IPS DF 4.7 (cell line): ENCODE data around the gene SP4.
"Not testable (repeated sequence)": the region's sequence is repeated elsewhere in the genome, so short reads cannot be mapped to it uniquely, and the experiment has no call there.

Experiments used
- DNase-seq: peaks from one replicate; pipeline ENCODE4 v3.0.0-alpha.2; 2013; ENCODE audit warnings: low spot score; ENCODE audit errors: extremely low read depth

Gene SP4

GRCh38 chr7:21524680-21525079 lies 96.8 kb downstream of the SP4 start:
- no peak for DNase-seq

GRCh38 chr7:21526007-21526406 lies 98.1 kb downstream of the SP4 start:
- DNase-seq, result no peak

- DNase-seq, result no peak
Measured at GRCh38 chr7:21526448-21526847, 98.6 kb downstream of the SP4 start.

- DNase-seq, result not testable (repeated sequence)
Measured at GRCh38 chr7:21532485-21532884, 104.6 kb downstream of the SP4 start.

- DNase-seq, result not testable (repeated sequence)
Measured at GRCh38 chr7:21533646-21534045, 105.8 kb downstream of the SP4 start.

GRCh38 chr7:21536445-21537118 lies 108.7 kb downstream of the SP4 start:
- not testable (repeated sequence) for DNase-seq

GRCh38 chr7:21538936-21539495 lies 111.1 kb downstream of the SP4 start:
- DNase-seq, result no peak

- DNase-seq, result no peak
Measured at GRCh38 chr7:21542891-21543527, 115.1 kb downstream of the SP4 start, which contains the start of gene DNAH11. Gene DNAH11 (plus strand): TSS chr7:21543039. CDS start chr7:21543246, 207 bp downstream.

GRCh38 chr7:21543528-21544302 lies 115.8 kb downstream of the SP4 start:
- DNase-seq, result no peak

- no peak for DNase-seq
Measured at GRCh38 chr7:21544303-21544656, 116.4 kb downstream of the SP4 start.

GRCh38 chr7:21544715-21545114 lies 116.8 kb downstream of the SP4 start:
- no peak for DNase-seq

GRCh38 chr7:21547501-21547900 lies 119.6 kb downstream of the SP4 start:
- DNase-seq, result no peak

- no peak for DNase-seq
Measured at GRCh38 chr7:21548491-21548890, 120.6 kb downstream of the SP4 start.

- DNase-seq, result no peak
Measured at GRCh38 chr7:21550076-21550475, 122.2 kb downstream of the SP4 start.

- DNase-seq, result no peak
Measured at GRCh38 chr7:21550821-21551531, 123.1 kb downstream of the SP4 start.

GRCh38 chr7:21562385-21562784 lies 134.5 kb downstream of the SP4 start:
- no peak for DNase-seq
